ENCODE results near the gene ZFPM1.

ZFPM1 gene

DNA sequence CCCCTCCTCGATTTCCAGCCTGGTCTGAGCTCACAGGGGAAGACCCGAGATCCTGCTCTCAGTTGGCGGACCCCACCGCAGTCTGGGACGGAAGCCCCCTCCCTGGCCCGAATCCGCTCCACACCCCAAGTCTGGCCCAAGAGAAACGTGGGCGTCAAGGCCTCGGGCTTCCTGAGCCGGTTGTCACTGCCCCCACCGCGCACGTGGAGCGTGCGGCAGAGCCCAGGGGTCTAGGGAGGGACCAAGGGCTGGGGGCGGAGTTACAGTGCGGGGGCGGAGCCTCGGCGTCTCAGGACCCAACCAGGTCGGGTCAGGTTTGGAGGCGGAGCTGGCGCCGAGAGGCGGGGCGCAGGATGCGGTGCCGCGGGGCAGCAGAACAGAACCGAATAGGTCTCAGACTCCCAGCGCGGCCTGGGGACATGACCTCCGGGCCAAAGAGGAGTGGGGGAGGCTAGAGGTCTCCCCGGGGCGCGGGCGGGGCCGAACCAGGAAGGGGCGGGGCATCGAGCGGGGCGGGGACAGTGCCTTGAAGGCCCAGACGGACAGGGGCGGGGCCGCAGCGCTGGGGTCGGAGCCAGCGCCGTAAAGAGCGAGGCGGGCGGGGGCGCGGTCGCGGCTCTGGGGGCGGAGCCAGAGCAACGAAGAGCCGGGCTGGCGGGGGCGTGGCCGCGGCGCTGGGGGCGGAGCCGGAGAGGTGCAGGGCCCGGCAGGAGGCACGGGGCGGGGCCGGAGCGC is 431 bp upstream of the ZFPM1 start:
- DNase-seq, result peak; percentile 99

DNA sequence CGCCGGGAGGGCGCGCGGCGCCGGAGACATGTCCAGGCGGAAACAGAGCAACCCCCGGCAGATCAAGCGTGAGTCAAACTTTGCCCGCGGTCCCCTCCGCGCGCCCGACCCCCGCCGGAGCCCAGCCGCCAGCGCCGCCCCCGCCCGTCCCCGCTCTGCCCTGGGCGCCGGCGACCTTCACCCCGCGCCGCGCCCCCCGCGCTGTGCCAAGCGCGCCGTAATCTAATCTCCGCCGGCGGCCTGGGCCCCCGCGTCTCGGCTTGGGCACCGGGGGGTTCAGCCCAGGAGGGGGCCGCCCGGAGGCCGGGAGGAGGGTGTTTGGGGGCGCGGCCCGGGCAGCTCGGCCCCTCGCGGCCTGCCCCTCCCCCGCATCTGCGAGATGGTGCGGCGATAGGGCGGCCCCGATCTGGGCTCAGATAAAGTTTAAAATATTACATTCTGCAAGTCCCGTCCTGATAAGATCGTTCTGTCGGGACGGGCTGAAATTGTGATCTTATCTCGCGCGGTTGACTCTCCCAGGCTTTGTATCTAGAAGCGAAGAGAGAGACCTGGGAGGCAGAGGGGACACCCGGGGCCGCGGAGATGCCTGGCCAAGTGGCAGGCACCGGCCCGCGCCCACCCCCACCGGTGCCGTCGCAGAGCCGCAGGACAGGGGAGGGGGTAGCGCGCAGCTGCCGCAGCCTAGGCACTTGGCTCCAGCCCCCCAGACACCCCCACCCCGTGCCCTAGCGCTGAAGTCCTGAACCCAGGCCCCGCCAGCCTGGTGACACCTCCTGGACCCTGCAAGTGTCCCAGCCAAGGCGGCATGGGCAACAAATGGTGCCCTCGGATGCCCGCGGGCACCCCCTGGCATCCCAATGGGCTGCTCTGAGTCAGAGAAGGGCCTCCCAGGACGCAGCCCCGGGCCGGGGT is 787 bp downstream of the ZFPM1 start:
- peak; percentile 39 for DNase-seq

DNA sequence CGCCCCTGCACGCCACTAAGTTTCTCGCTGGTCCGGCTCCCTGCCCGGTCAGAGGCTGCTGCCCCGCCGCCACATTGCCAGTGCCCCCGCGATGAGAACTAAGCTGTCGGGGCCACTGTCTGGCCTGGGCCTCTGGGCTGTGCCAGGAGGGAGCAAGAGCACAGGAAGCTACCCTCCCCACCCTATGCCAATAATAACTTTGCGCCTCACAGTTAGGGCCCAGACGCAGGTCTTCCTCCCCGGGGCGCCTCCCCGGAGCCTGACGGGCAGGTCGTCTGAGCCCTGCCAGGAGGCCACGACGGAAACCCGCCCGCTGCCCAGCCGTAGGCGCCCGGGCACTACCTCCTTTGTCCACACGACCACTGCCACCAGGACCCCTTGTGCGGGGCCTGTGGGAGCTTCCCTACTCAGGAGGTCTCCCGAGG is 1.5 kb downstream of the ZFPM1 start:
- DNase-seq, result no peak

DNA sequence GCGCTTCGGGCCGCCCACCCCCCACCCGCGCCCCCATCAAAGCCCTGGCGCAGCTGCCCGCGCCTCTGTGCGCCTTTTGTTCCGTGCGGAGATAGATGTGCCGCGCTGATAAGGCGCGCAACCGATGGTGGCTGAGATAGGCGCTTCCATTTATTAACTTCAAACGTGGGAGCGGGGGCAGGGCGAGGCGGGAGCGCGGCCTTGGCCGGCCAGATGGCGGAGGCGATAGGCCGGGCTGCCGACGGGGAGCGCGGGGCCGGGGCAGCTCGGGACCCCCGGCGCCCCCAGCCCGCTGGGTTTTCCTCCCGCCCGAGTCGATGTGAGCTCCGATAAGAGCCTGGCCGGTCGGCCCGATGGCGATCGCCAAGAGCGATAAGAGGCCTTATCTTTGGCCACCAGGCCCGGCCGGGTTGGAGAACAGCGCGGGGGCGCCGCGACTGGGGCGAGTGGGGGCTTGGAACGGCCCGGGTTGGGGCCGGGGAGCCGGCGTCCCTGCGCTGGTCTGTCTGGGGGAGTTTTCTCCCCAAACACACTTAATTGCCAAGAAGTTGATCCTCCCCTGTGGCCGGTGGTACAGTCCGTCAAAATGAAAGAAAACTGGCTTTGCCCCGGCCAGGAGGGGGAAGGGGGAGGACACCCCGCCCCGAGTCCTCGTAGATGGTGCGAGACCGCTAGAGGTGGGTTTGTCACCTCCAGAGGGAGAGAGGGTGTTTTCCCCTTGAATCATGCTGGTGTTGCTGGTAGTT is 2.7 kb downstream of the ZFPM1 start:
- peak; percentile 84 for DNase-seq

DNA sequence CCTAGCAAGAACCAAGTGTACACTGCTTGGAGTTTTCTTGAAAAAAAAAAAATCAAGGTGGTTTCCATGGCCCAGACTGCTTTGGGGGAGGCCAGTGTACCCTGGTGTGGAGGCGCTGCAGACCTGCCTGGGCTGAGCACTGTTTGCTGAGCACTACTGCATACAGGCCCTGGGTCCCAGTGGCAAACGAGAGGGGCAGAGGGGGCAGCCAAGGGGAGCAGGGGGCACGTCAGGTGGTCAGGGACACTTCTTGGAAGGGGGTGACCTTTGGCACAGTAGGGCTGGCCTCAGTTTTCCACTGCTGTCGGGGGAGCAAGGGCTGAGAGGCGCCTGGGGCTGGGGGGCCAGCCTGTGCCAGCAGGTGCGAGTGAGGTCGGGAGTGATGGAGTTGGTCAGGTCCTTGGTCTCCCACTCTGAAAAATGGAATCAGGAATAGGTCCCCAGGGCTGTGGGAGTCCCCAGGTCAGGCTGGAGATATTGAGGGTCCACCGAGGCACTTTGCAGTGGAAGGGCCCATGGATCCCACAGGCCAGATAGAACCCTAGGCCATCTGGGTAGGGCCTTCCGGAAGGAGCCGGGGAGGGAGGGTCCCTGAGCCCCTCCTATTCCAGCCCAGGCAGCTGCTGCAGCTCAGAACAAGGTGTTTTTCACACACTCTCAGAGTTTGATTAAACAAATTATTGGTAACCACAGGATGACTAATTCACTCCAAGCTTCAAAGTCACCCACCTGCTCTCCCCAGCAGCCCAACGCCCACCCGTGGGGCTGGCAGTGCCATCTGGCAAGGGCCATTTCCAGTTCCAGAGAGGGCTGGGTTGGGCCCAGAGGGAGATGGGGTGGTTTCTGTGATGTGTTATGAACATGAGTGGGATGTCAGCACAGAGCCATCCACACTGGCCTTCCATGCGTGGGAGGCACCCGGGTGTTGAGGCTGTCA is 3.5 kb downstream of the ZFPM1 start:
- DNase-seq, result peak; percentile 83

DNA sequence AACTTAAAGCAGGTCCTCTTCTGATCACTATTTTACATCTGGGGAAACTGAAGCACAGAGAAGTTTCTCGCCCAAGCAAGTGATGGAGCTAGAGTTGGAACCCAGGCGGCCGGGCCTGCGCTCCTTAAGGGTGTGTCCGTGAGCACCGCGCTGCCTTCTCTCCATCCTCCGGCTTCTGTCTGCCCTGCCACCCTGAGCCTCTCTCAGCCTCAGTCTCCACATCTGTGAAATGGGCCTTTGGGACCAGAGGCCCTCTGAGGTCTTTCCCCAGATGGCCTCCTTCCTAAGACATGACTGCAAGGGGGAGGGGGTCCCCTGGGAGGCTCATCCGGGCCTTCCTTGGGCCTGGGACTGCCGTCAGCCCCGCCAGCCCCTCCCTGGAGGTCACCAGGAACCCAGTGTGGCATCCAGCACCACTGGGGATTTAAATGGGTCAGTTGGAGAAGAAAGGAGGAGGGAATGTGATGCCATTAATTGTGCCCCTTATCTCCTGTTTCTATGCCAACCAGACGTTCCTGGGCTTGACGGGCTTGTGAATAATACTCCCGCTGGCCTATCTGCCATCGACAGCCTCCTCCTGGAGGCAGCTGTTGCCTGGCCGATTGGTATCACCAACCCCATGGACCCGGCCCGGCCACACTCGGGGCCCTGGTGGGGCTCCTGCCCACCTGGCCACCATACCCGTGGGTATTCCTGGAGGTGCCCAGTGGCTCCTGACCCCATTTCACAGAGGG is 5.1 kb downstream of the ZFPM1 start:
- no peak for DNase-seq

DNA sequence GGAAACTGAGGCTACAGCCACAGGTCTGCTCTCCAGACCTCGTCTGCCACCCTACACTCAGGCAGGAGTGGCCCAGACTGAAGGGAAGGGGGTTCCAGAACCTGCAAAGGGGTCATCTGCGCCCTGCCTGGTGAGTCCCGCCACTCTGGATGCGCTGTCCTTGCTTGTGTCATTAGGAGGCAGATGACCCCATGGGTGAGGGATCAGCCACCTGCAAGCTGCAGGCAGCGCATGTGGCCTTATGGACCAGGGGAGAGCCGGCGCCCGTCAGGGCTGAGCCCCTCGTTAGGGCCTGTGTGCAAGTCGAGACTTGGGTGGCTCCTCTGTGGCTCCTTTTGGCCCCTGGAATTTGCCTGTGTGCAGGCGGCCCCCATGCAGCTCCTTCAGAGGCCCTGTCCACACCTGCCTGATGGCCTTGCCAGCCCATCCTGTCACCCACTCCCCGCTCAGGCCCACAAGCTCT is 5.7 kb downstream of the ZFPM1 start:
- no peak for DNase-seq

DNA sequence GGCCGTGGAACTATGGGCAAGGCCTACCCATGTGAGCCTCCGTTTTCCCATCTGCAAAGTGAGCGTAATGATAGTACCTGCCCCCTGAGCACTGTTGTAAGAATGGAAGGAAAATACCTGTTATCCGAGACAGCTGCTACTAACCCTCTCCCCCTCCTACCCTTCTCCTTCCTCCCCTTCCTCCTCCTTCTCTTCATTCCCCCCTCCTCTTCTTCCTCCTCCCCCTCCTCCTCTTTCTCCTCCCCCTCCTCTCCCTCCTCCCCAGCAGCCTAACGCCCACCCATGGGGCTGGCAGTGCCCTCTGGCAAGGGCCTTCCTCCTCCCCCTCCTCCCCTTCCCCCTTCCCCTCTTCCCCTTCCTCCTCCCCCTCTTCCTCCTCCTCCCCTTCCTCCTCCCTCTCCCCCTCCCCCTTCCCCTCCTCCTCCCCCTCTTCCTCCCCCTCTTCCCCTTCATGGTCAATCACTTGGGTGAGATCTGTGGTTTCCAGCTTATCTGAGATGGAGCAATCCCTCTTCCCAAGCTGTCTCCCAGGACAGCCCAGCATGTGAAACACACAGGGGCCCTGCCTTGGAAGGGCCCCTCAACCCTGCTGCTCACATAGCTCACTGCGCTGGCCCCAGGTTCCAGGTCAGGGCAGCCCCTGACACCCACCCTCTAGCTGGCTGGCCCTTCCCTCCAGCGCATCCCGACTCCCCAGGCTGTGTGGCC is 6.4 kb downstream of the ZFPM1 start:
- DNase-seq, result no peak

DNA sequence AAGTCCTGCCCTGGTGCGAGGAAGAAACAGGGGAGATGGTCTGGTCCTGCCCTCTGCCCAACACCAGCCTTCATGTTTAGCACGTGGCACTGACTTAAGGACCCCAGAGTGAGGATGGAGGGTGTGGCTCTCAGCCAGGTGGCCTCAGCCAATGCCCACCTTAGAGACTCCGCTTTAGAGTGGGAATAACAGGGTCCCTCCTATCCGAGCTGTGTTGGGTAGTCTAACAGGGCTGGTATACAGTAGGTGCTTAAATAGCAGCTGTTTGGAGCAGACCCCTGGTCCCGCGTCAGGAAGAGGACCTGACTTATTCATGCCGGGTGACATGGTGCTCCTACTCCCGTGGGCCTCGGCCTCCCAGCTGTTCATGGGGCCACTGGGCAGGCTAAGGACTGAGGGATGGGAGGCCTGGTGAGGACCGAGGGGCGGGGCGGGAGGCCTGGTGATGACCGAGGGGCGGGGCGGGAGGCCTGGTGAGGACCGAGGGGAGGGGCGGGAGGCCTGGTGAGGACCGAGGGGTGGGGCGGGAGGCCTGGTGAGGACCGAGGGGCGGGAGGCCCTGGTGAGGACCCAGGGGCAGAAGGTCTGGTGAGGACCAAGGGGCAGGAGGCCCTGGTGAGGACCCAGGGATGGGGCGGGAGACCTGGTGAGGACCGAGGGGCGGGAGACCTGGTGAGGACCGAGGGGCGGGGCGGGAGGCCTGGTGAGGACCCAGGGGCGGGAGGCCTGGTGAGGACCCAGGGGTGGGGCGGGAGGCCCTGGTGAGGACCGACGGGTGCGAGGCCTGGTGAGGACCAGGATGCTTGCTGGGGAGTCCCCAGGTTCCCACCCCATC is 7.6 kb downstream of the ZFPM1 start:
- DNase-seq, result no peak

DNA sequence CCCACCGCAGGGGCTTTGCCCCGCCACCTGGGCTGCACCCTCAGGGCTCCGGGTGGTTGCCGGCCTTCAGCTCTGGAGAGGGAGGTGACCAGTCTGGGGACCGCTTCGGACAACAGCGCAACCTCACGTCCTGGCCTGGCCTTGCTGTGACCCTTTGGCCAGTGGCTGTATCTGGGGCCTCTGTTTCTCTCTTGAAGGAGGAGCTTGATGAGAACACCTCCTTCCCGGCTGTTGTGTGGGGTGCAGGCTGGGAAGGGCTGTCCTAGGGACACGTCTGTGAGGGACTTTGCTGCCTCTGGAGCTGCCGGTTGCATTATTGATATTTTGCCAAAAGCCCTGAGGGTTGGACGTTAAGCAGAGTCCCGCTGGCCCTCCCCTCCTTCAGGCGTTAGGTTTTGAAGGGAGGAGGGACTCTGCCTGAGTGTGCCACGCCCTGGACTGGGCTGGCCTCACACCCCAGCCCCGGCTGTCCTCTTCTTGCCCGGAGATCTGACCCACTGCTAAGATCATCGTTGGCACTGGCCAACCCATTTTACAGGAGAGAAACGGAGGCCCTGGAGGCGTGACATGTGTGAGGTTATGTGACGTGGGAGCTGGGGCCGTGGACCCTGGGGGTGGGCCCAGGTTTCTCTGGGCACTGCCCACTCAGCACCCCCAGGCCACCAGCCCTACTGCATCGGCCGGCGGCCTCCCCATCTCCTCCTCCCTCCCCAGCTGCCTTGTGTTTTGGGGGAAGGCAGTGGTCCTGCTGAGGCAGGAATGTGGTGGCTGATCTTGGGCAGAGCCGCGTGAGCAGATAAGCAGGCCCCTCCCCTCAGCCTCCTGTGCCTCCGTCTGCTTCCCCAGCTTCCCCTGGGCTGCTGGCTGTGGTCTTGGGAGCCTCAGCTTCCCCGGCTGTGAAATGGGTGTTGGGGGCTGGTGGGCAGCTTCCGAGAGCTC is 8.5 kb downstream of the ZFPM1 start:
- no peak for DNase-seq

DNA sequence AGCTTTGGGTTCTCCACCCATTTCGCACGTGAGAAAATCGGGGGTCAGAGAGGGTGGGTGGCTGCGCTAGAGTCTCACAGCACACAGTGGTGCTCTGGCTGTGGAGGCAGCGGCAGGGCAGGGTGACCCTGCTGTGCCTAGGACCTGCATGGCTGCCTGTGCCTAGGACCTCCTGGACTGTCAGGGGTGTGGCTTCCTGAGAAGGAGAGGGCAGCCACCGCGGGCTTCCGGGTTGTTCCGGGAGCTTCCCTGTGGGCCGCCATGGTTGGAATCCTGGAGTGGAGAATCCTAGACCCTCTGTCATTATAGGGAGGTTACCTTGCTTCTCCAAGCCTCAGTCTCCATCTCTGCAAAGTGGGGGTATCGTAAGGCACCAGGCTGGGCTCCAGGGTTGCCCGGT is 9.3 kb downstream of the ZFPM1 start:
- no peak for DNase-seq

DNA sequence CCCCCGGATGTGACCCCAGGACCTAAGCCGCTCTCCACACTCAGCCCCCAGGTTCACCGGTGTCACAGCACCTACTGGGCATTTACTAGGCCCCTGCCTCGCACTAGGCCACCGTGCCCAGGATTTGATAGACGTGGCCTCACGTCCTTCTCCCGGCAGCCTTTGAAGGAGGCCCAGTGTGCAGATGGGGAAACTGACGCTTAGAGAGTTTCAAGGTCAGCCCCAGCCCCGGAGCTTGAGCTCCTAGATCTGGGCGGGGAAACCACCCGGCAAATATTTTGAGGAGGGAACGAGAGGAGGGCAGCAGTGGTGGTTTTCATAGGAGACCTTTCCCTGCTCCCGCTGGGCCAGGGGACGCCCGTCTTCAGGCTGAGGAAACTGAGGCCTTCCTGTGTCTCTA is 10.3 kb downstream of the ZFPM1 start:
- DNase-seq, result no peak

DNA sequence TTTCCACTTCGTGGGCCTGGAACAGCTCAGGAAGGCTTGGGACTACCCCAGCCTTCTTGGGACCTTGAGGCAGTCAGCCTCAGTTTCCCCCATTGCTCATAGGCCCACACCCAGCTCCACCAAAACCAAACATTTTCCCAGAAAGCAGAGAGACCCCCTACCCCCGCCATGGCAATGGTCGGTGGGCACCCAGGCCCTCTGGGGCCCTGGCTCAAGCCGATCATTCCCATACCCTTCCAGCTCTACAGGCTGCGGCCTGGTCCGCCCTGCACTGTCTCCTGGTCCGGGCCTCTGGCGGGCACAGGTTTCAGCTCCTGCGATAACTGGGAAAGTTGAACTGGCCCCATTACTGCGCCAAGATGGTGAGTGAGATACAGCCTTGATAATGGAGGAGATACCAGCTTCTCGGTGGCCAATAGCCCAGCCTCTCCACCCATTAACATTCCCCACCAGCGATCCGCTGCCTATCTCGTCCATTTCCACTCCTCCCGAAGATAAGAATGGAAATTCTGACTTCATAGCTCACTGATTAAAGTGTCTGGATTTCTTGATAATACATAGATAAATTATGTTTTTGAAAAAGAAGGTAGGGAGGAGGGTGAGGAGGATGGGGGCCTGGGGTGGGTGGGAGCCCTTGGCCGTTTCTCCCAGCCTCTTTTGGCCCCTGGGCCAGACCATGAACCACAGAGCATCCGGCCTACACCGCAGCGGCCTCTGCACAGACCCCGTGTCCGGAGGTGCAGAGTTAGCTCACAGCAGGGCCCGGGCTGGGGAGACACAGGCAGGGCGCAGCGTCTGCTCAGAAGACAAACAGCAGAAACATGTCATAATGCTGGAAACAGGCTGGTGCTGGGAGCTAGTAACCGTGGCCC is 11.6 kb downstream of the ZFPM1 start:
- DNase-seq, result no peak

DNA sequence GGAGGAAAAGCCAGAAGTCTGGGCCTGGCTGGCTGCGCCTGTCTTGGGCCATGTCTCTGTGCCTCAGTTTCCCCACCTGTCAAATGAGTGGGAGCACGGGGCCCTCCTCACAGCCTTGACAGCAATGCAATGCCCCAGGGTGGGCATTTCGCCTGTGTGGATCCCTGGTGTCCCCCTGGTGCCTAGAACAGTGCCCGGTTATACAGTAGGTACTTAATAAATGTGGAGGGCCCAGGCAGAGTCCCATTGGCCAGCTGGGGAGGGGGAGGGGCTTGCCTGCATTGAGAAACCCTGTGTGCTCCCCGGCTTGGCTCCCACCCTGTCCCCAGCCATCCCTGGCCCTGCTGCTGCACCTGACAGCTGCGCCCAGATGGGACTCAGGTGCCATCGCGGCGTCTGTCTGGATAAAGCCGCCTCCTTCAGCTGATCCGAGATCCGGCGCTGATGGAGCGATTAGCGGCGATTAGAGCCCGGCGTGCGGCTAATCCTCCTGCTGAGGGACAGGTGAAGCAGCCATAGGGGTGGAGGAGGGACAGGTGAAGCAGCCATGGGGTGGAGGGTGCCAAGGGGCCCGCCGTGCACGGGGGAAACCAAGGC is 12.4 kb downstream of the ZFPM1 start:
- no peak for DNase-seq

DNA sequence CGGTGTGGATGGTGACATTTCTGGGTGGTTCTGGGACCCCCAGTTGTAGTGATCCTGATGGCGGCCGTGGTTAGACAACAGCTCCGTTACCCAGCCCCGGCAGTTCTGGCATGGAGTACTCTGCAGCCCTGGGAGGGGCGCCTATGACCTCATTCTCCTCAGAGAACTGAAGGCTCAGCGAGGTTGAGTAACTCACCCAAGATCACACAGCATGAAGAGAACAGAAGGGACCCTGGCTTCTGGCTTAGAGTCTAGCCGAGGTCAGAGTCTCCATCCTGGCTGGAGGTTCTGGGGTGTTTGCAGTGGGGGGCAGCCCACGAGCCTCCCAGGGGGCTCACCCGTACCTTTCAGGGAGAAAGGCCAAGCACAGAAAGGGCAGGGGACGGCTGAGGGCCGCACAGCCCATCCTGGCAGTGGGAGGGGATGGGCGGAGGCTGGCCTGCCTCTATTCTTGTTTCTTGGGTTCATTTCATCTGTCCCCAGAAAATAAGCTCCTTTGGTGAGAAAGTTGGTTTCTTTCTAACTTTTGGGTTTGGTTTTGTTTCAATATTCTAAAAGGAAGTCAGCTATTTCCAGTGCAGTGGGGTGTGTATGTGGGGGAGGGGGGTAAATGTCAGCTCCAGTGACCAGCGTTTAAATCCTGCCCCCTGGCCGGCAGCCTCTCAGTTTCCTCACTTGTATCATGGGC is 13.2 kb downstream of the ZFPM1 start:
- DNase-seq, result peak; percentile 17

DNA sequence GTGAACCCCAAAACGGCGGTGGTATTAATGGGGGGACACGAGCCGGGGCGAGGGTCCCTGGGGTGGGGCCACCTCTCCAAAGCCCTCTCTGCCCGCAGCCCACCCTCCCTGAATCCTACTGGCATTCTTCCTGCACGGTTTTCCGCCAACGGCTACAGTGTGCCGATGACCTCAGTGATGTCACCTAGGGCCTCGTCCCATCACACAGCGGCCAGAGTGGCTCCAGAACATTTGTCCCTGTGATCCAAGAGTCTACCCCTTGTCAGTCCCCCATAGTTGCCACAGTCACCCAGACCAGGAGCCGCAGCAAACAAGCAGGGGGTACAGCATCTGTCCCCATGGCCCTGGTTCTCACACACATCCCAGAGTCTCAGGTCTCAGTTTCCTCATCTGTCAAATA is 13.9 kb downstream of the ZFPM1 start:
- no peak for DNase-seq

DNA sequence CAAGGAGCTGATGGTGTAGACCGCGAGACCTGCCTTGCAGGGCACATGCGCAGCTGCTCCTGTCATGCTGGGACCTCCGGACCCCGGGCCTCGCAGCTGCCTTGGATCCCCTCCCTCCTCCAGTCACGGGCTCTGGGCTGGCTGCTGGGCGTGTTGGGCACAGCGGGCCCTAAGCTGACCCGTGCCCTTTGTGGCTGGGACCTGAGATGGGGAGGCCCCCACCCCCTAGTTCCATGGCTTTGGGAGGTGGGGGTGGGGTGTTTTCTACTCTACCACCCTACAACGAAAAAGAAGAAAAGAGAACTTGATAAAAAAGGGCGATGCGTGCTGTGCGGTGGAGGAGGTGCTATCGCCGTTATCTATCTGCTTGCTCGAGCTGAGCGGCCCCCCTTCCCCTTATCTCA is 14.5 kb downstream of the ZFPM1 start:
- DNase-seq, result no peak

Data from activated naive CD4-positive, alpha-beta T cell treated with Interleukin-2 at 50 U/mL for 16 hours (primary cell).